Embryonic facial prominence (tissue), 1 donor: ENCODE results near the gene ABHD8.
"Not testable (repeated sequence)": the region's sequence is repeated elsewhere in the genome, so short reads cannot be mapped to it uniquely, and the experiment has no call there.

ENCODE experiments used
- DNase-seq: peaks from one replicate; pipeline ENCODE4 v3.0.0-alpha.2; 2016; ENCODE audit errors: extremely low spot score

Gene ABHD8

DNA sequence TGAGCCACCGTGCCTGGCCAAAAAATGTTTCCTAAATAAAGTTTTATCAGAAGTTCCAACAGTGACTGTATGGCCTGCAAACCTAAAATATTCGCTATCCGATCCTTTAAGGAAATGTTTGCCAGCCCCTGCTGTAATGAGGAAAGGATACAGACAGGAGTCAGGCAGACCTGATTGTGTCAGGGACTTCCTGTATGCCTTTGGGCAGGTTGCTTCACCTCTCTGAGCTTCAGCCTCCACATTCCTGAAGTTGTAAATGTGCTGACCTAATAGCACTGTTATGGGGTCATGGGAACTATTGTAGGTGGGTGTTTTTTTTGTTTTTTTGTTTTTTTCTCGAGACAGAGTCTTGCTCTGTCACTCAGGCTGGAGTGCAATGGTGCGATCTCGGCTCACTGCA lies 6.2 kb downstream of the ABHD8 start:
- DNase-seq, result no peak

DNA sequence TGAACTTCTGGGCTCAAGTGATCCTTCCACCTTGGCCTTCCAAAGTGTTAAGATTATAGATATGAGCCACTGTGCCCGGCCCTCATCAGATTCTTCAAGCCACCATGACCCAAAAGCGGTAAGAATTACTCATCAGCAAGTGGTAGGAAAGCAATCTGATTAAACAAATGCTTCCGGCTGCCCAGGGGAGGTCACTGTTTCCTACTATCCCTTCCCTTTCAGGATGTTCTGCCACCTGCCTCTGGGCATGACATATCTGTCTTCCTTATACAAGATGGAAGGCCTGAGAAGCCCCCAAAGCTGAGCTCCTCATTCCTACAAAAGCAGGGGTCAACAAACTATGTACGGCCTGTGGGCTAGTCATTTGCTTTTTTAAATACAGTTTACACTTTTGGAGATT lies 7.0 kb downstream of the ABHD8 start:
- no peak for DNase-seq

DNA sequence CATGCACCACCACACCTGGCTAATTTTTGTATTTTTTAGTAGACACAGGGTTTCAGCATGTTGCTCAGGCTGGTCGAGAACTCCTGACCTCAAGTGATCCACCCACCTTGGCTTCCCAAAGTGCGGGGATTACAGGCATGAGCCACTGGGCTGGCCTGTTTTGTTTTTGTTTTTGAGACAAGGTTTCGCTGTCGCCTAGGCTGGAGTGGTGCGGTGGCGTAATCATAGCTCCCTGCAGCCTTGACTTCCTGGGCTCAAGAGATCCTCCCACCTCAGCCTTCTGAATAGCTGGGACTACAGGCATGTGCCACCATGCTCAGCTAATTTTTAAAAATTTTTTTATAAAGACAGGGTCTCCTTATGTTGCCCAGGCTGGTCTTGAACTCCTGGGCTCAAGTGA lies 7.7 kb downstream of the ABHD8 start:
- DNase-seq, result not testable (repeated sequence)

DNA sequence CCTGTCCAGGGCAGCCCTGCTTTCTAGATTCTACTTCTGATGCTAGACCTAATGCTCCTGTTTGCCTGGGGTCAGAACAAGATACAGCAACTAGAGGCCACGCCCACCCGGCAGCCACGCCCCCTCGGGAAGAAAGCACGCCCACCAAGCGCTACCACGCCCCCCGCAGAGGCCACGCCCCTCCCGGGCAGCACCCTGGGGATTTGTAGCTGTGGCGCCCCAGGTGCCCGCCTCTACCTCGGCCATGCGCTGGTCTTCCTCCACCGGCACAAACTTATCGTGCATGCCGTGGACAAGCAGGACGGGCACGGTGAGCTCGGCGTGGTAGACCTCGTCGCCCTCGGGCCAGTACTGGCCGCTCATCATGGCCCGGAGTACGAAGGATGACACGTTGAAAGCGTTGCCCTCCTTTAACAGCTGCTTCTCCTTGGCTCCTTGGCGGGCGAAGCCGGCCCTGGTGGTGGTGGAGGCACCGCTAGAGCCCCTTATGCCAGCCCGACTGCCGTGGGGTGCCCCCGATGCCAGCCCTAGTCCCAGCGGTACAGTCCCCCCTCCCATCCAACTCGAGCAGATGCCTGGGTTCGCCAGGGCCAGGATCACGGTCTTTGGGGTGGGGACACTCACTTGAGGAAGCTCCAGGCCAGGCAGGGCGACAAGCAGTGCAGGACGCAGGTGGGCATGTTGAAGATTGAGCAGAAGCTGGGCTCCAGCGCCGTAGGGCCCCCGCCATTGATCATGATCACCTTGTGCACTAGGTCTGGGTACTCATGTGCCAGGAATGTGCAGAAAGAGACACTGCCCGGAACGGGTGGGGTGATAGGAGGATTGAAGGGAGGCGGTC lies 9.0 kb downstream of the ABHD8 start:
- DNase-seq, result no peak

DNA sequence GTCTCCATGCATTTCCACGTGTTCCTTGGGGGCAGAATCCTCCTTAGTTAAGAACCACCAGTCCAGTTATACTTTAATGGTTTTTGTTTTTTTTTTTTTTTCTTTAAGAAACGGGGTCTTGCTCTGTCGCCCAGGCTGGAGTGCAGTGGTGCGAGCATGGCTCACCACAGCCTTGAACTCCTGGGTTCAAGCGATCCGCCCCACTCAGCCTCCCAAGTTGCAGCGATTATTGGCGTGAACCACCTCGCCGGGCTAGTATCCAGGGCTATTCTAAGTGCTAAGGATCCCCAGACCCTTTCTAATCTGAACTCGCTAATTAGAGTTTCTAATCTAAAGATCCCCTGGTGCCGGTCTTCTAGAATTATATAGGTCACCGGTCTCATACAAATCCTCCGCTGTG lies 9.6 kb downstream of the ABHD8 start:
- no peak for DNase-seq

DNA sequence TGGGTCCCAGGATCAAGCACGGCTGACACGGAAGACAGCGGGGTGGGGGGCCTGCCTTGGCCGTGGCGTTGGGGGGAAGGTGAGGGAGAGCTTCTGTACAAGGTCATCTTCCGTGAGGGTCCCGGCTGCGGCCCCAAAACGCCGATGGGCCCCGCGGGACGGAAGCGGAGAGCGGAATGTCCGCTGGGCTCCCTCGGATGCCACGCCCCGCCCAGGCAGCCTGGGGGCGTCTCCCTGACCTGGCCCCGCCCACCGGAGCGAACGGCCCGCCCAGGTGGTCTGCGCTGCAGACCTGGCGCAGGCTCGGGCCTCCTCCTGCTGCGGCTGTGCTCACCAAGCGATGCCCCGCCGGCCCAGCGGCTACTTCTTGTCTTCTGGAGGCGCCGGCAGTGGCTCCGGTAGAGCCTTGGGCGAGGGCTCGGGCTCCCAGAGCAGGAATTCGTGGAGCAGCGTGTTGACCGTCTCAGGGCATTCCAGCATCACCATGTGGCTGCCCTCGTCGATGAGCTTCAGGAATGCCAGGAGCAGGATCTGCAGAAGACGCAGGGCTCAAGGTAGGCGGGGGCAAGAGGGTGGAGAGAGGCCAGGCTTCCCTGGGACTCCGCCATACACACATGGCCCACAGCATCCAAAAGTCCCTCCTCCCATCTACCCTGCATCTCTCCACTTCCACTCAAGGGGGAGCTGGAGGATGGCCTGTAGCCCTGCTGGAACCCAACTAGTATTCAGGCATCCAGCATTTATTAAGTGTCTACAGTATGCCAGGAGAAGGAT lies 10.7 kb downstream of the ABHD8 start:
- DNase-seq, result no peak

DNA sequence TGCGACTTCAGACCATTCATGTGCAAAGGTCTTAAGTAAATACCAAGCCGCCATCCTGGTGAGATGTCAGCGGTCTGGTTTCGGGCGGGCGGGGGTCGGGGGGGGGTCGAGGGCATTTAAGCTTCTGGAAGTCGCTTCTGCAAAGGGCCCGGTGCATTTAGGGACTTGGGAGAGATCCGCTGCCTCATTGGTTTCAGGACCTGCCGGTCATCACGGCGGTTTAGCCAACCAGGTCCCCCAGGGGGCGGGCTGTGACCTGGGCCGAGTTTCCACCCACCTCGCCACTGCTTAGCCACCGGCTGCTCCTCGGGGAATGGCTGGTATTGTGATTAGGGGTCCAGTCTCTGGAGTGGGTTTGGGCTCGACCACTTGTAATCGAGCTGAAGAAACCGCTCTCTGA lies 13.7 kb downstream of the ABHD8 start:
- no peak for DNase-seq

DNA sequence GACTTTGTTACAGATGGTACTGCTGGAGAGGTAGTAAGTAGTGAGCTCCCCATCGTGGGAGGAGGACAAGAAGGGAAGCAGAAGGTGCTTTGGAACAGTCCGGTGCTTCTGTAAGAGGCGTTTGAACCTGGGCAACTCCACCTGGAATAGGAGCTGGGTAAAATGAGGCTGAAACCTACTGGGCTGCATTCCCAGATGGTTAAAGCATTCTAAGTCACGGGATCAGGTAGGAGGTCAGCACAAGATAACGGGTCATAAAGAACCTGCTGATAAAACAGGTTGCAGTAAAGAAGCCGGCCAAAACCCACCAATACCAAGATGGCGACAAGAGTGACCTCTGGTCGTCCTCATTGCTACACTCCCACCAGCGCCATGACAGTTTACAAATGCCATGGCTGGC lies 16.5 kb downstream of the ABHD8 start:
- DNase-seq, result no peak

DNA sequence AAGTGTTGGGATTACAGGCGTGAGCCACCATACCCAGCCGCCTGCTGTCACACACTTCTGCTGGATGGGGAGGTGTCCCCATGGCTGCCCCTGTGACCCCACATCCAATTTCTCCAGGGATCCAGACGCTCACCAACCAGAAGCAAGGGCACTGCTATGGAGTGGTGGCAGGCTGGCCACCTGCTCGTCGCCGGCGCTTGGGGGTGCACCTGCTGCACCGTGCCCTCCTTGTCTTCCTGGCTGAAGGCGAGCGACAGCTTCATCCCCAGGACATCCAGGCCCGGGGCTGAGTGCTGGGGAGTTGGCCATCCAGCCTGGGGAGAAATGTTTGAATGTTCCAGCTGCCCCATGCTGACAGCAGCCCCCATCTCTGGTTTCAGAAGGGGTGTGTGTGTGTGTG lies 17.0 kb downstream of the ABHD8 start:
- DNase-seq, result no peak

DNA sequence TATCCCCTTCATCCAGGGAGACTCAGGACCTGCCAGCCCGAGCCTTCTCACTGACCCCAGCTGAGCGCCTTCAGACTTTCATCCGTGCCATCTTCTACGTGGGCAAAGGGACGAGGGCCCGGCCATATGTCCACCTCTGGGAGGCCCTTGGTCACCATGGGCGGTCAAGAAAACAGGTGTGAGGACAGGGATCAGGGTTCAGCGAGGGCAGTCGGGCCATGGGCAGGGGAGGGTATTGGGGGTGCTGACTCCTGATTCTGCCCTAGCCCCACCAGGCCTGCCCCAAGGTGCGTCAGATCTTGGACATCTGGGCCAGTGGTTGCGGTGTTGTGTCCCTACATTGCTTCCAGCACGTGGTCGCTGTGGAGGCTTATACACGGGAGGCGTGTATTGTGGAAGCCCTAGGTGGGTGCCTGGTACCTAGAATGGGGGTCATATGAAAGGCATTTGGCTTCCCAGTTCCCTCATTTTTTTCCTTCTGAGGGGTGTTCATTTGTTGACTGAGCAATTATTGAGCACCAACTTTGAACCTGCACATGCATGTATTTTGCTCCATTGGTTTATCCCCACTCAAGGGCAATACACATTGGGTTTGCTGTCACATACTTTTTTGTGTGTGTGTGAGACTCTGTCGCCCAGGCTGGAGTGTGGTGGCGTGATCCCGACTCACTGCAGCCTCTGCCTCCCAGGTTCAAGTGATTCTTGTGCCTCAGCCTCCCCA lies 17.6 kb downstream of the ABHD8 start:
- DNase-seq, result no peak

DNA sequence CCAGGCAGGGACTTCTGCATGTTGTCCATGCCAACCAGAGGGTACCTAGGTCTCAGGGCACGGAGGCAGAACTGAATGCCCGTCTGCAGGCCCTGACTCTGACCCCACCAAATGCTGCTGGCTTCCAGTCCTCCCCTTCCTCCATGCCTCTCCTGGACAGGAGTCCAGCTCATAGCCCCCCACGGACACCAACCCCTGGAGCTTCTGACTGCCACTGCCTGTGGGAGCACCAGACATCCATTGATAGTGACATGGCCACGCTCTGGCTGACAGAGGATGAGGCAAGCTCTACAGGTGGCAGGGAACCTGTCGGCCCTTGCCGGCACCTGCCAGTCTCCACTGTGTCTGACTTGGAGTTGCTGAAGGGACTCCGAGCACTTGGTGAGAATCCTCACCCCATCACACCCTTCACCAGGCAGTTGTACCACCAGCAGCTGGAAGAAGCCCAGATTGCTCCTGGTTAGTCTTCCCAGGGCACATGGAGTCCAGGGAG lies 19.7 kb downstream of the ABHD8 start:
- DNase-seq, result no peak

DNA sequence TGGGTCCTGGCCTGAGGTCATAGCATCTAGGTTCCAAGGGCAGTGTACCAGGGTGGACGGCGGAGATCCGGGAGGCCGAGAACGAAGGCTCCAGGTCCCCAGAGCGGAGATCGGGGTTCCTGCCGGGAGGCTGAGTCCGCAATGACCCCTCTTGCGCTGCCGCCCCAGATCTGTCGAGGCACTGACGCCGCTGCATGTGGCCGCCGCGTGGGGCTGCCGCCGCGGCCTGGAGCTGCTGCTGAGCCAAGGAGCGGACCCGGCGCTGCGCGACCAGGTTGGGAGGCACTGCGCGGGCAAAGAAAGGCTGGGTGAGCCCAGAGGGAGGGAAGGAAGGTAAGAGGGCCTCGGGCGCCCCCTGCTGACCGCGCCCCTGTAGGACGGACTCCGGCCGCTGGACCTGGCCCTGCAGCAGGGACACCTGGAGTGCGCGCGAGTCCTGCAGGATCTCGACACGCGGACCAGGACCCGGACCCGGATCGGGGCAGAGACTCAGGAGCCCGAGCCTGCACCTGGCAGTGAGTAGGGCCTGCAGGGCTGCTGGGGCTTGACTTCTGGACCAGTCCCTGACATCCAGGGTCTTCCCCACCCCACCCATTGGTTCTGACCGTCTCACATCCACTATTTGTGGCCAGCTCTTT lies 20.6 kb downstream of the ABHD8 start:
- DNase-seq, result no peak

DNA sequence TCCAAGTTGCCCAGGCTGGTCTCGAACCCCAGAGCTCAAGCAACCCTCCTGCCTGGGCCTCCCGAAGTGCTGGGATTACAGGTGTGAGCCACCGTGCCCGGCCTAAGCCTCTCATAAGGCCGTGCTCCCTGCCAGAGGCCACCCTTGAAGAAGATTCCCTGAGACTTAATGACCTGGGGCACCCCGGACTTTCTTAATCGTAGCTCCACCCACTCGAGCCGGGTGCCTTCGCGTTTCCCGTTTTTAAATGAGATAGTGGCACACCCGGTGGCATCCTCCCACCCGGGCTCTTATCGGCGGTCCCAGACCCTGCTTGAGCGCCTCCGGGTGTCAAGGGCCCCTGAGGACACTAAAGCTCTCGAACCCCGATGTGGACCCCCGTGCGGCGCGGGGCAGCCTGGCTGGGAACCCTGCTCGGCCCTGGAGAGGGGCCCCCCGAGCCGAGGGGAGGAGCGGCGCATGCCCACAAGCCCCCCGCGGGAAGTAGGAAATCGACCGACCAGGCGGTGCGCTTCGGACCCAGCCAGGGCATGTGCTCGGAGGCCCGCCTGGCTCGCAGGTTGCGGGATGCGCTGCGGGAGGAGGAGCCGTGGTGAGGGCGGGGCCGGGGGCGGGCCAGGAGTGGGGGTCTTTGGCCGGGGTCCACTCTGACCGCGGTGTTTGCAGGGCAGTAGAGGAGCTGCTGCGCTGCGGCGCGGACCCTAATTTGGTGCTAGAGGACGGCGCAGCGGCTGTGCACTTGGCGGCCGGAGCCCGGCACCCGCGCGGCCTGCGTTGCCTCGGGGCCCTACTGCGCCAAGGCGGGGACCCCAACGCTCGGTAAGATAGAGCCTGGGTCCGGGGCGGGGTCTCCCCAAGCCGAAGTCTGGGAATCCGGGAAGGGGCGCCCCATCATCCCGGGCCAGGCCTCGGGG lies 21.6 kb downstream of the ABHD8 start, which contains the start of gene ANKLE1:
ANKLE1 (plus strand) TSS at position 511 of the 914 bp plus-strand sequence; CDS start at position 531, 20 bp downstream.
- DNase-seq, result no peak

DNA sequence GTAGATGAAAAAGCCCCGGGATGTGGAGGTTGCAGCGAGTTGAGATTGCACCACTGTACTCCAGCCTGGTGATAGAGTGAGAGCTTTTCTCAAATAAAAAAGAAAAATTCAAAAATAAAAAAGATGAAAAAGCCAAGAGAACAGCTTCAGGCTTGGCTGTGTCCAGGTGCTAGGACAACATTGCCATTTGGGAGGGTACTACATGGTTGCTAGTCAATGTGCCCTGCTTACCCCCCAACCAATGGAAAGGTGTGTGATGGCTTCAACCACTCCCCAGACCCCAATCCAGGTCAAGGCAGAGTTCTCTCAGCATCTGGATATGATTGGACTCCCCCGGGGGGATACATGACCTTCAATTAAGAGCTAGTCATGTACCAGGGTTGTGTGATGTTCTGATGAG lies 23.8 kb downstream of the ABHD8 start:
- no peak for DNase-seq

DNA sequence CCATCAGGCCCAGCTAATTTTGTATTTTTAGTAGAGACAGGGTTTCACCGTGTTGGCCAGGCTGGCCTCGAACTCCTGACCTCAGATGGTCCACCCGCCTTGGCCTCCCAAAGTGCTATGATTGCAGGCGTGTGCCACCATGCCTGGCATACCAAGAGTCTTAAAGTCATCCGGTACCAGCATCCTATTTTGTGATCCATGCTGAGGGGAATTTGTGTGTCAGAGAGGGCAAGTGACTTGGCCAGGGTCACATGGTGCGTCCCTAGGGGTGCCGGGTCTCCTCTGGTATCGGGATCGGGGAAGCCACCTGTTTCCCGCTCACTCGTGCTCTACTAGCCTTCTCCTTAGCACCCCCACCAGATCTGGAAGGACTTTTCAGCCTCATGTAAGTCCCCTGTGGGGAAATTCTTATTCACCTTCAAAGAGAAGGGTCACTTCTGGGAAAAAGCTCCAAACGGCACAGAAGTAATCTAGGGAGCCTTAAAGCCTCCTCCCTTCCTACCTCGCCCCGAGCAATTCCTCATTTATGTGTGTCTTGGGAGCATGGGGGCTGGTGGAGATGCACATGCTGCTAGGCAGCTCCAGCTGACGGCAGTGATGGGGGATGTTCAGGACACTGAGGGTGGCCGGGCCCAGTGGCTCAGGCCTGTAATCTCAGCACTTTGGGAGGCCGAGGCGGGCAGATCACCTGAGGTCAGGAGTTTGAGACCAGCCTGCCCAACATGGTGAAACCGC lies 27.6 kb downstream of the ABHD8 start:
- no peak for DNase-seq

DNA sequence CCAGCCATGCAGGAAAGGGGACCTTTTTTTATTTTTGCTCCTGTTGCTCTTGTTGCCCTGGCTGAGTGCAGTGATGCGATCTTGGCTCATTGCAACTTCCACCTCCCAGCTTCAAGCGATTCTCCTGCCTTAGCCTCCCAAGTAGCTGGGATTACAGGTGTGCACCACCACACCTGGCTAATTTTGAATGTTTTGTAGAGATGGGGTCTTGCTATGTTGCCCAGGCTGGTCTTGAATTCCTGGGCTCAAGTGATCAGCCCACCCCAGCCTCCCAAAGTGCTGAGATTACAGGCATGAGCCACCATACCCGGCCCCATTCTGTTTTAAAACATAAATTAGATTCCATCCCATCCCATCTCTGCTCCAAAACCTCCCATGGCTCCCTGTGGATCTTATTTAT lies 28.3 kb downstream of the ABHD8 start:
- not testable (repeated sequence) for DNase-seq

DNA sequence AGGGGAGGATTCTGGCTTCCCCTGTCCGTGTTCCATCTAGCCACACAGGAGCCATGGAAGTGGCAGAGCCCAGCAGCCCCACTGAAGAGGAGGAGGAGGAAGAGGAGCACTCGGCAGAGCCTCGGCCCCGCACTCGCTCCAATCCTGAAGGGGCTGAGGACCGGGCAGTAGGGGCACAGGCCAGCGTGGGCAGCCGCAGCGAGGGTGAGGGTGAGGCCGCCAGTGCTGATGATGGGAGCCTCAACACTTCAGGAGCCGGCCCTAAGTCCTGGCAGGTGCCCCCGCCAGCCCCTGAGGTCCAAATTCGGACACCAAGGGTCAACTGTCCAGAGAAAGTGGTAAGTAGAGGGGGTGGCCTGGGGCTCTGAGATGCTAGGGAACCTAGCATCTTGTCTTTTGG lies 34.5 kb downstream of the ABHD8 start:
- no peak for DNase-seq

DNA sequence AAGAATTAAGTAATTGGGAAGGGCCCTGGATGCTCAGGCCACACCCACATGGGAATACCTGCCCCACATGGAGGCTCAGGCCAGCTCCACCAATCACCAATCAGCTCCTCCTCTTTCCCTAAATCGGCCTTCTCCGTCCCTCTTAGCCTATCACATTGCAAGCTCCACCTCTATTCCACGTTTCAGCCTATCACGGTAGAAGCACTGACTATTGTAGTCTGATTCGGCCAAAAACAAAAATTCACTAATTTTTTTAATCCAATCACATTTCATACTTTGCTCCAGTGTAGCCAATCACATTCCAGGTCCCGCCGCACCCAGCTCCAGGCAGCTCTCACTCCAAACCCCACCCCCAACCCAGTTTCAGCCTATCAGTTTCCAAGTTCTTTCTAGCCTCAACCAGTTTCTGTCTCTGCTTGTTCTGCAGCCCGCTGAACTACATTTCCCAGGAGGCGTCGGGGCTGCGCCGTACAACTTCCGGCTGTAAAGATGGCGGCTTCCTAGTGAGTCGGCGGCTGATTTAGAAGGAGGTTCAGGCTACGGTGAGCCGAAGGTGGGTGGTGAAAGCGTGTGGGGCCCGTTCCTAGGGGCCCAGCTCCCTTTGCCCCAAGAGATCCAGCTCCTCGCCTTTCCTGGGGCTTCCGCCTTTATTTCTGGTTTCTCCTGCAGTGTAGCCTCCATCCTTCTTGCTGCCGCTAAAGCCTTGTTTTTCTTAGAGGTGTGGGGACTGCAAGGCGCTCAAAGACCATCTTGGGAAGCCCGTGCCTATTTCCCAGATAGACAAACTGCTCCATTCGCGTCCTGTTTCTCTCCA lies 36.0 kb downstream of the ABHD8 start, which contains the start of gene BABAM1:
BABAM1 (plus strand) TSS at position 469 of the 814 bp plus-strand sequence. CDS start 1,364 bp downstream, outside the sequence.
- peak; percentile 96 for DNase-seq

DNA sequence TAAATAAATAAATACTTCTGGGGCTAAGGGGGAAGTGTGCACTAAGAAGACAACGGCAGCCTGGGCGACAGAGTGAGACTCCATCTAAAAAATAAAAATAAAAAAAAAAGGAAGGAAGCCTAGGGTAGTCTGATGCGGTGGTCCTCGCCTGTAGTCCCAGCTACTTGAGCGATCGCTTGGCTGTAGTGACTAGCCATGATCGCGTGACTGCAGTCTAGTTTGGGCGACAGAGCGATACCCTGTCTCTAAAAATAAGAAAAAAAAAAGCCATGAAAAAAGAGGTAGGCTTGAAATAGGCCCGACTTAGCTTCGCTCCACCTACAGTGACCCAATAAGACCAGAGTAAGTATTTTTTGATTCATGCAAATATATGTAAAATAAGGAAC lies 36.6 kb downstream of the ABHD8 start:
- no peak for DNase-seq
